ENCODE results near the gene SOX15.

DNA sequence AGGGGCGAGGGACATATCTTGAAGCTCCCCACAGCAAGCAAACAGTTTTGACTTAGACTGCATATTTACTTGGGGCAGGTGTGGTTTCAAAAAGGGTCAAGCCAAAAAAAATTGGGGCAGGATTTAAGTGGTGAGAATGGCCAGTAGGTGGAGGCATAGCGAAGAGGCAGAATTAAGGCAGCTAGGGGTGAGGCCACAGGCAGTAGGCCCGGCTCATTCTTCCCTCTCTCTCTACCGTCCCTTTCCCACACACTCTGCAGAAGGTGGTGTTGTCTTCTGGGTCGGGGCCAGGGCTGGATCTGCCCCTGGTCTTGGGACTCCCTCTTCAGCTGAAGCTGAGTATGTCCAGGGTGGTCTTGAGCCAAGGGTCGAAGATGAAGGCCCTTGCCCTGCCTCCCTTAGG lies 42.6 kb upstream of the SOX15 start:
- TF ChIP-seq, protein P1, sequence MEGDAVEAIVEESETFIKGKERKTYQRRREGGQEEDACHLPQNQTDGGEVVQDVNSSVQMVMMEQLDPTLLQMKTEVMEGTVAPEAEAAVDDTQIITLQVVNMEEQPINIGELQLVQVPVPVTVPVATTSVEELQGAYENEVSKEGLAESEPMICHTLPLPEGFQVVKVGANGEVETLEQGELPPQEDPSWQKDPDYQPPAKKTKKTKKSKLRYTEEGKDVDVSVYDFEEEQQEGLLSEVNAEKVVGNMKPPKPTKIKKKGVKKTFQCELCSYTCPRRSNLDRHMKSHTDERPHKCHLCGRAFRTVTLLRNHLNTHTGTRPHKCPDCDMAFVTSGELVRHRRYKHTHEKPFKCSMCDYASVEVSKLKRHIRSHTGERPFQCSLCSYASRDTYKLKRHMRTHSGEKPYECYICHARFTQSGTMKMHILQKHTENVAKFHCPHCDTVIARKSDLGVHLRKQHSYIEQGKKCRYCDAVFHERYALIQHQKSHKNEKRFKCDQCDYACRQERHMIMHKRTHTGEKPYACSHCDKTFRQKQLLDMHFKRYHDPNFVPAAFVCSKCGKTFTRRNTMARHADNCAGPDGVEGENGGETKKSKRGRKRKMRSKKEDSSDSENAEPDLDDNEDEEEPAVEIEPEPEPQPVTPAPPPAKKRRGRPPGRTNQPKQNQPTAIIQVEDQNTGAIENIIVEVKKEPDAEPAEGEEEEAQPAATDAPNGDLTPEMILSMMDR (IDR thresholded peaks at IDR 0.05), result peak in 6 of 7 experiments; percentile 40 to 74 (median 52)
- TF ChIP-seq POLR2A (IDR thresholded peaks at IDR 0.05), result no peak

Data from body of pancreas (tissue), 4 donors.